ENCODE data around the gene SLC8A2. TPM values are rescaled to one million over a fixed set of nuclear protein-coding genes. Genes with fewer than 3 reads are reported as not detected.

SLC8A2 gene
- total and polyA plus RNA-seq, 2 of the 8 experiments (the other 6 are each of a cell fraction or from before 2014, with no cell fraction given) = 7.3 to 12.4 TPM

GRCh38 chr19:47458672-47459071, 13.0 kb downstream of the SLC8A2 start:
- H2BK15ac ChIP-seq (ENCODE audit: low read length) = no peak overlapping the region
- H2BK5ac ChIP-seq (ENCODE audit: low read depth, low read length) = no peak overlapping the region
- H3K9me3 ChIP-seq (ENCODE audit: insufficient read depth in 2 of 2, low read depth in 1 of 2, low read length in 1 of 2) = no peaks in the 10 kb centered on the region; a peak in 1 of 4 replicates
- H2BK20ac ChIP-seq (ENCODE audit: low read length) = no peak overlapping the region
- DNase-seq (ENCODE audit: low read depth in 1 of 2, low spot score in 2 of 2) (no peak), FAIRE-seq (no peak)
- H3K23ac ChIP-seq (ENCODE audit: insufficient read length) = no peak overlapping the region
- no peaks in the 10 kb centered on the region for H3K79me1 ChIP-seq (ENCODE audit: low read depth, low read length)
- H3K4ac ChIP-seq (replicated peaks; ENCODE audit: insufficient read length, low read depth, low read length) = no peak overlapping the region
- peaks cover 0 to 6% (median 0%) of the 10 kb centered on the region in 4 experiments; a peak in 2 of 8 replicates for H3K36me3 ChIP-seq (ENCODE audit: control insufficient read depth in 2 of 4, insufficient read depth in 4 of 4, low read length in 3 of 4)
- peaks cover 0 to 4% (median 0%) of the 10 kb centered on the region in 4 experiments; a peak in 2 of 7 replicates for H3K4me1 ChIP-seq (replicated peaks in 1 of 4; ENCODE audit: control insufficient read depth in 3 of 4, insufficient read depth in 4 of 4, low read length in 3 of 4)
- H3K56ac ChIP-seq (replicated peaks; ENCODE audit: insufficient read length, low read depth, low read length) = no peak overlapping the region
- POLR2A ChIA-PET (ENCODE audit: partially characterized antibody) = interaction anchor here (2.2 kb wide), 1 partner anchor 11 kb away, joined by 9 read pairs; no protein-coding TSS in a partner anchor
- H3K79me2 ChIP-seq (ENCODE audit: control insufficient read depth in 1 of 2, insufficient read depth in 2 of 2, low read length in 2 of 2) = no peaks in the 10 kb centered on the region
- H3K4me3 ChIP-seq (ENCODE audit: extremely low read depth in 1 of 4, insufficient read depth in 2 of 4, low read depth in 3 of 4, low read length in 4 of 4) = no peak overlapping the region
- H3K4me2 ChIP-seq (ENCODE audit: insufficient read depth in 1 of 2, low read depth in 2 of 2, low read length in 2 of 2) = no peak overlapping the region; a peak in 1 of 4 replicates
- WGBS, 2 experiments (ENCODE audit: extremely low coverage in 1 of 2, insufficient coverage in 1 of 2, insufficient read length in 1 of 2, insufficient replicate concordance in 2 of 2, low coverage in 1 of 2, low lambda C conversion rate in 2 of 2, missing lambda C conversion rate in 1 of 2) = 78% methylated on average over 5 of the region's 5 CpGs; no CpG with 5 or more reads in 1 of the 2 experiments
- H3K23me2 ChIP-seq (ENCODE audit: low read depth, low read length) = peaks cover 2% of the 10 kb centered on the region; the same call in 1 of the 2 replicates
- no peak overlapping the region for H2AFZ ChIP-seq (ENCODE audit: low read length)
- H3K27ac ChIP-seq (ENCODE audit: low read depth, low read length) = no peak overlapping the region
- peaks cover 2 to 6% of the 10 kb centered on the region in 2 experiments for H4K20me1 ChIP-seq (replicated peaks in 1 of 2; ENCODE audit: control insufficient read depth in 1 of 2, insufficient read depth in 2 of 2, low read length in 2 of 2)
- H3K9ac ChIP-seq (replicated peaks in 1 of 4; ENCODE audit: extremely low read depth in 1 of 4, low read depth in 3 of 4, low read length in 3 of 4) = no peak overlapping the region
- CTCF ChIA-PET (ENCODE audit: partially characterized antibody) = no interaction called here
- H4K5ac ChIP-seq (ENCODE audit: insufficient read length, low read depth, low read length) = no peak overlapping the region
- peak overlapping the region; percentile 39; the same call in 1 of the 2 replicates for H2AK5ac ChIP-seq (ENCODE audit: low read depth, low read length)
- peaks cover 0 to 17% (median 5%) of the 10 kb centered on the region in 4 experiments; a peak in 4 of 7 replicates for H3K27me3 ChIP-seq (replicated peaks in 1 of 4; ENCODE audit: control insufficient read depth in 3 of 4, extremely low read depth in 1 of 4, insufficient read depth in 3 of 4, low read length in 3 of 4)
- no peak overlapping the region for H3K18ac ChIP-seq (ENCODE audit: extremely low read depth, low read length)
- H4K8ac ChIP-seq (ENCODE audit: extremely low read depth, insufficient read depth, low read length) = no peak overlapping the region
- H2BK12ac ChIP-seq (ENCODE audit: low read depth, low read length) = no peak overlapping the region
- no peak overlapping the region for H3K14ac ChIP-seq (ENCODE audit: insufficient read length)
- no peak overlapping the region for H4K91ac ChIP-seq (replicated peaks; ENCODE audit: insufficient read length, low read length)
- H2BK120ac ChIP-seq (replicated peaks; ENCODE audit: low read depth, low read length) = no peak overlapping the region
- TF ChIP-seq ZNF274 (IDR thresholded peaks at IDR 0.05; ENCODE audit: borderline replicate concordance, extremely low read depth, low read length) (no peak), TCF12 (IDR thresholded peaks at IDR 0.05; ENCODE audit: low read depth, low read length) (no peak), TAF7 (optimal IDR thresholded peaks at IDR 0.05; ENCODE audit: borderline replicate concordance, low read depth, low read length) (no peak), FOSL1 (IDR thresholded peaks at IDR 0.05; ENCODE audit: insufficient read depth, low read depth, low read length) (no peak)
